Gastrocnemius medialis (tissue), 4 donors: ENCODE measurements around the gene DENND1A. TPM values are rescaled to one million over a fixed set of nuclear protein-coding genes. Genes with fewer than 3 reads are reported as not detected.

Experiments
- ATAC-seq, 2 donors: fragments of 150-250 bp; one replicate each; pipeline ENCODE4 v1.9.1; 2016
- DNase-seq, 2 donors: peaks; one replicate each; pipeline ENCODE4 v3.0.0-alpha.2; 2019
- H3K27ac ChIP-seq, 4 donors: fragments of 200-600 bp; sonication (generic); 1 replicate in 1 of 4; 2 replicates in 3 of 4; pipeline ENCODE4 v1.5.1; 2016 to 2018; ENCODE audit warnings: mild to moderate bottlenecking in 2 of 4, moderate library complexity in 1 of 4
- H3K27me3 ChIP-seq, 3 donors: fragments of 200-600 bp; sonication (generic) in 2 of 3; 1 replicate in 1 of 3; 2 replicates in 2 of 3; pipeline versions ENCODE4 v1.5.1 to v1.6.0; 2016 to 2019; ENCODE audit warnings: mild to moderate bottlenecking in 1 of 3, moderate library complexity in 1 of 3
- H3K36me3 ChIP-seq, 2 donors: fragments of 200-600 bp; sonication (generic) in 1 of 2; one replicate each; pipeline ENCODE4 v1.5.1; 2017 to 2018
- H3K4me1 ChIP-seq, 2 donors: fragments of 200-600 bp; sonication (generic) in 1 of 2; one replicate each; pipeline ENCODE4 v1.5.1; 2016 to 2017; ENCODE audit warnings: mild to moderate bottlenecking in 2 of 2
- H3K4me3 ChIP-seq, 4 donors: fragments of 200-600 bp; sonication (generic) in 3 of 4; 1 replicate in 1 of 4; 2 replicates in 3 of 4; pipeline ENCODE4 v1.5.1; 2016 to 2019; ENCODE audit warnings: mild to moderate bottlenecking in 2 of 4
- H3K9me3 ChIP-seq, 3 donors: fragments of 200-600 bp; sonication (generic) in 2 of 3; 1 replicate in 1 of 3; 2 replicates in 2 of 3; pipeline ENCODE4 v1.5.1; 2016 to 2019
- CTCF ChIP-seq, 5 experiments: fragments of 450-650 bp in 3 of 5; fragments of 200-600 bp in 2 of 5; sonication (generic) in 2 of 5; IDR thresholded peaks in 4 of 5; conservative IDR thresholded peaks in 1 of 5; 1 replicate in 4 of 5; 2 replicates in 1 of 5; pipeline ENCODE4 v1.5.1; 2016 to 2019; ENCODE audit warnings: antibody characterized with exemption in 5 of 5, mild to moderate bottlenecking in 3 of 5, moderate library complexity in 3 of 5
- POLR2A ChIP-seq, 2 donors: fragments of 450-650 bp; IDR thresholded peaks; one replicate each; pipeline ENCODE4 v1.6.1; 2017; ENCODE audit warnings: antibody characterized with exemption in 2 of 2, mild to moderate bottlenecking in 2 of 2, moderate library complexity in 2 of 2
- in situ Hi-C, 4 donors: fragments of 200-750 bp; cut with MboI; loops; one replicate each; pipeline versions ENCODE4 v1.15.0 to v1.8.0; 2017; ENCODE audit warnings: low sequenced_read_pairs in 4 of 4
- intact Hi-C: fragments of 100-400 bp; cut with DNase I; formaldehyde crosslinking; loops from one replicate; pipeline ENCODE4 v1.15.1; 2023; ENCODE audit warnings: low total_unique reads
- total RNA-seq, 4 donors: library from RNA; depleted of rRNA; stranded (reverse); fragments of >200 nt; gene quantifications; one replicate each; pipeline versions ENCODE4 v1.1.0 to v1.2.3, GENCODE V29; 2016

Gene DENND1A
- total RNA-seq, 4 donors from 2014 or later = 14.1 to 24.6 (median 16.4) TPM

DNA sequence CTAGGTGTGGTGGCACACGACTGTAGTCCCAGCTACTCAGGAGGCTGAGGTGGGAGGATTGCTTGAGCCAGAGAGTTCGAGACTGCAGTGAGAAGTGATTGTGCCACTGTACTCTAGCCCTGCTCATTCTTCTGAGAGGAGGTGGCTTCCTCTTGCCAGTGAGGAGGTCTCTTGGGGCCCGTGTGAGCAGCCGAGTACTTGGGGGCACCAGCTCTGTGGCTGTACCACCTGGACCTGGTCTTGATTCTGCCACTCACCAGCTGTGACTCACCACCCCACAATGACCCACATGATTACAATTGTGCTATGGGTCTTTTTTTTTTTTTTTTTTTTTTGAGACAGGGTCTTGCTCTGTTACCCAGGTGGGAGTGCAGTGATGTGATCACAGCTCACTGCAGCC, 592.0 kb downstream of the DENND1A start:
- in situ Hi-C loops = loop anchor here in 3 of 4 donors (25.0 kb wide), 3 partner anchors 151 to 251 kb away; no protein-coding TSS in a partner anchor
- Histone ChIP-seq H3K4me1 (peaks cover 4 to 5% of the 10 kb centered on the region in 2 donors), H3K9me3 (no peaks in the 10 kb centered on the region), H3K4me3 (no peak overlapping the region), H3K27ac (no peak overlapping the region), H3K36me3 (no peaks in the 10 kb centered on the region), H3K27me3 (no peaks in the 10 kb centered on the region)
- TF ChIP-seq CTCF (IDR thresholded peaks at IDR 0.05 in 4 of 5, conservative IDR thresholded peaks at IDR 0.05 in 1 of 5) = no peak
- TF ChIP-seq POLR2A (IDR thresholded peaks at IDR 0.05) = no peak
- DNase-seq (no peak), ATAC-seq (no peak)
- intact Hi-C loops = no loop called here

- DNase-seq = no peak
- in situ Hi-C loops = loop anchor here in 3 of 4 donors (25.0 kb wide), 3 partner anchors 150 to 250 kb away; no protein-coding TSS in a partner anchor
- H3K4me1 ChIP-seq = peaks cover 4 to 5% of the 10 kb centered on the region in 2 donors
These were observed 593.0 kb downstream of the DENND1A start for GRCh38 chr9:123336959-123337358.

GRCh38 chr9:123336449-123336848, 593.5 kb downstream of the DENND1A start:
- Histone ChIP-seq H3K36me3 (no peaks in the 10 kb centered on the region), H3K4me3 (no peak overlapping the region), H3K9me3 (no peaks in the 10 kb centered on the region), H3K27ac (no peak overlapping the region), H3K27me3 (no peaks in the 10 kb centered on the region), H3K4me1 (peaks cover 4 to 5% of the 10 kb centered on the region in 2 donors)
- TF ChIP-seq POLR2A (IDR thresholded peaks at IDR 0.05) (no peak), CTCF (IDR thresholded peaks at IDR 0.05 in 4 of 5, conservative IDR thresholded peaks at IDR 0.05 in 1 of 5) (no peak)
- ATAC-seq = no peak
- intact Hi-C loops (no loop called here), in situ Hi-C loops (loop anchor here in 3 of 4 donors (25.0 kb wide), 3 partner anchors 149 to 249 kb away; no protein-coding TSS in a partner anchor)
- no peak for DNase-seq

More at GRCh38 chr9:123336959-123337358, 593.0 kb downstream of the DENND1A start:
- TF ChIP-seq POLR2A (IDR thresholded peaks at IDR 0.05) (no peak), CTCF (IDR thresholded peaks at IDR 0.05 in 4 of 5, conservative IDR thresholded peaks at IDR 0.05 in 1 of 5) (no peak)
- intact Hi-C loops = no loop called here
- Histone ChIP-seq H3K36me3 (no peaks in the 10 kb centered on the region), H3K4me3 (no peak overlapping the region), H3K9me3 (no peaks in the 10 kb centered on the region), H3K27ac (no peak overlapping the region), H3K27me3 (no peaks in the 10 kb centered on the region)
- ATAC-seq = no peak

DNA sequence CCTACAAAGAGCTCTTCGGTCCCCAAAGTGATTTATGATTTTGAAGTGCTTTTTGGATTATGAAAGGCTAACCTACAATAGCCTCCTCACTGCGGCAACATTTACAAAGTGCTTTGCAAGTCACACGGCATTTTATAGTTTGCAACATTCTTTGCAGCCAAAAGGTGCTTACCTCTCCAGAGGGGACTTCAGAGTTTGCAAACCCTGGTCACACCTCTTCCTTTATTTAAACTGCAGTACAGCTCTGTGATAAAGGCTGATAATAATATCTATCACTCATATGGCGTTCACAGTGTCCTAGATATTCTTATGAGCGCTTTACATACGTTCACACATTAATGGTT, 594.0 kb downstream of the DENND1A start:
- Histone ChIP-seq H3K9me3 (no peaks in the 10 kb centered on the region), H3K4me3 (no peak overlapping the region), H3K27ac (no peak overlapping the region), H3K27me3 (no peaks in the 10 kb centered on the region), H3K36me3 (no peaks in the 10 kb centered on the region), H3K4me1 (peaks cover 4 to 5% of the 10 kb centered on the region in 2 donors)
- TF ChIP-seq CTCF (IDR thresholded peaks at IDR 0.05 in 4 of 5, conservative IDR thresholded peaks at IDR 0.05 in 1 of 5) (no peak), POLR2A (IDR thresholded peaks at IDR 0.05) (no peak)
- in situ Hi-C loops = loop anchor here in 3 of 4 donors (25.0 kb wide), 3 partner anchors 149 to 249 kb away; no protein-coding TSS in a partner anchor
- DNase-seq = no peak
- ATAC-seq = no peak
- intact Hi-C loops = no loop called here
